Jurkat, Clone E6-1 (cell line): ENCODE measurements around the gene MPST.

Experiments used
- DNase-seq: peaks from one replicate; pipeline ENCODE4 v3.0.0-alpha.2; 2011; ENCODE audit warnings: low read depth, low spot score
- H3K4me3 ChIP-seq: 2 replicates; pipeline ENCODE4 v1.5.1; 2011; ENCODE audit warnings: mild to moderate bottlenecking, low read length, control low read depth, moderate library complexity

MPST gene

GRCh38 chr22:37020192-37020479 lies 594 bp downstream of the MPST start:
- H3K4me3 ChIP-seq: peak overlapping the region; percentile 91
- peak; percentile 20 for DNase-seq

DNA sequence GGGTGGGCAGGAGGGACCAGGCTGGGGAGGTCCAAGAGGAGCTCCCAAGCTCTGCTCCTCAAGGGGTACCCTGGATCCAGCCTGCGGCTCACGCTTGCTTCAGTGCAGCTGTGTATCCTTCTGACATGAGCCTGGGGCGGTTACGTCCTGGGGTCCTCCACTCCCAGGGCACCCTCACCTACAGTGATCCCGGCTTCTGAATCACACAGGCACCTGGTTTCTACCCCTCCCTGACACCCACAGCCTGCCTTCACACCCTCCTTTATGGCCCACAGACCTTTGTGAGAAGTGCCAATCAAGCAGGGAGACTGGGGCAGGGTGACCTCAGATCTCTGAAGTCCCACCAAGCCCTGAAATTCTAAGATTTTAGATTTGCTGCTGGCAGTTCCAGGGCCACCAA lies 1.5 kb downstream of the MPST start:
- no peak for DNase-seq
- no peak overlapping the region for H3K4me3 ChIP-seq

GRCh38 chr22:37021710-37022482 lies 2.4 kb downstream of the MPST start:
- H3K4me3 ChIP-seq: no peak overlapping the region
- peak; percentile 49 for DNase-seq

- no peak for DNase-seq
- no peak overlapping the region for H3K4me3 ChIP-seq
Measured at GRCh38 chr22:37022483-37023337, 3.2 kb downstream of the MPST start.

- no peak overlapping the region for H3K4me3 ChIP-seq
- DNase-seq: no peak
Measured at GRCh38 chr22:37023743-37024338, 4.3 kb downstream of the MPST start.

- H3K4me3 ChIP-seq: no peak overlapping the region
Measured at GRCh38 chr22:37024339-37025157, 5.0 kb downstream of the MPST start.

GRCh38 chr22:37025500-37026070 lies 6.0 kb downstream of the MPST start:
- H3K4me3 ChIP-seq: no peak overlapping the region
- no peak for DNase-seq

More at GRCh38 chr22:37024339-37025157, 5.0 kb downstream of the MPST start:
- DNase-seq: no peak

GRCh38 chr22:37026325-37026724 lies 6.8 kb downstream of the MPST start:
- H3K4me3 ChIP-seq: no peak overlapping the region
- DNase-seq: no peak

GRCh38 chr22:37027556-37027955 lies 8.0 kb downstream of the MPST start:
- no peak for DNase-seq
- H3K4me3 ChIP-seq: no peak overlapping the region

DNA sequence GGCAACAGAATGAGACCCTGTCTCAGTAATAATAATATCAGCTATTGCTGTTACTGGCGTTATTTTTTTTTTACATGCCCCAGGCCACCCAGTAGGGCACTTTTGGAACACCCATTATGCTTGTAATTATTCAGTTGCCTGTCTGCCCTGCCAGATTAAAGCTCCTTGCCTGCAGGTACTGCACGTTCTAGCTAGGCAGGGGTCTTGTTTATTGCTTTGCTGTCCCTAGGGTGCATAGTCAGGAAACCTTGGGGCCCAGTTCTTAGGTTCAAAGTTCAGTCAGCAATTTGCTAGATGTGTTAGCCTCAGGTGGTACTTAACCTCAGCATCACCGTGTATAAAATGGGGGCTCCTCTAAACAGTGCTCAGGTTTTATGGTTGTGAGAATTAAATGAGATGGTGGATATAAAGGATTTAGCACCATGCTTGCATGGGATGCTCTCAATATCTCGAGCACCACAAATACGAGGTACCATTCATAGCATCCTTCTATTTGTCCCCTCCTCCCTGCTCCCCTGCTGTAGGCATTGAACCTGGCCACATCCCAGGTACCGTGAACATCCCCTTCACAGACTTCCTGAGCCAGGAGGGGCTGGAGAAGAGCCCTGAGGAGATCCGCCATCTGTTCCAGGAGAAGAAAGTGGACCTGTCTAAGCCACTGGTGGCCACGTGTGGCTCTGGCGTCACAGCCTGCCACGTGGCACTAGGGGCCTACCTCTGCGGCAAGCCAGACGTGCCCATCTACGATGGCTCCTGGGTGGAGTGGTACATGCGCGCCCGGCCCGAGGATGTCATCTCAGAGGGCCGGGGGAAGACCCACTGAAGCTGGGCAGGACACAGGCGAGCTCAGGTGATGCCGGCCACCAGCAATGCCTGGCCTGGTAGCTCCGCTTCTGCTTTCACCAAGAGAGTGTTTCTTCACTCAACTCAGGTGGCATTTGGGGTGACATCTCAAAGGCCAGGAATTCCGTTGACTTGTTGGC lies 9.4 kb downstream of the MPST start:
- DNase-seq: no peak
- H3K4me3 ChIP-seq: no peak overlapping the region

- no peak overlapping the region for H3K4me3 ChIP-seq
- no peak for DNase-seq
Measured at GRCh38 chr22:37030560-37031281, 11.2 kb downstream of the MPST start.

DNA sequence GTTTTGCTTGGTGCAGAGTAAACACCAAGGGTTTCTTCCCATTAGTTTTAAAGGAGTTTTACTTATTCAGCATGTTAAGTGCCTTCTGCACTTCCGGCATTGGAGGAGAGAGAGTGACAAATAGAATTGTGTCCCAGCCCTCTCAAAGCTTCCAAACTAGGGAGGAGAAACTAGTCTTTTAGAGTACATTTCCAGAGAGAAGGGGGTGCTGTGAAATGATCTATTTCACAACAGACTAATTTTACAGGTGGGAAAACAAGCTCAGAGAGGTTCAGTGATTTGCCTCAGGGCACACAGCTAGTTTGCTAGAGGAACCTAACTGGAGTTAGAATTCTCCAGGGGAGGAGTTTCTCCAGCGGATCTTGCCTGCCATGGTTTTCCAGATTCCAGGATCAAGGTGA lies 12.6 kb downstream of the MPST start:
- no peak overlapping the region for H3K4me3 ChIP-seq
- DNase-seq: no peak

DNA sequence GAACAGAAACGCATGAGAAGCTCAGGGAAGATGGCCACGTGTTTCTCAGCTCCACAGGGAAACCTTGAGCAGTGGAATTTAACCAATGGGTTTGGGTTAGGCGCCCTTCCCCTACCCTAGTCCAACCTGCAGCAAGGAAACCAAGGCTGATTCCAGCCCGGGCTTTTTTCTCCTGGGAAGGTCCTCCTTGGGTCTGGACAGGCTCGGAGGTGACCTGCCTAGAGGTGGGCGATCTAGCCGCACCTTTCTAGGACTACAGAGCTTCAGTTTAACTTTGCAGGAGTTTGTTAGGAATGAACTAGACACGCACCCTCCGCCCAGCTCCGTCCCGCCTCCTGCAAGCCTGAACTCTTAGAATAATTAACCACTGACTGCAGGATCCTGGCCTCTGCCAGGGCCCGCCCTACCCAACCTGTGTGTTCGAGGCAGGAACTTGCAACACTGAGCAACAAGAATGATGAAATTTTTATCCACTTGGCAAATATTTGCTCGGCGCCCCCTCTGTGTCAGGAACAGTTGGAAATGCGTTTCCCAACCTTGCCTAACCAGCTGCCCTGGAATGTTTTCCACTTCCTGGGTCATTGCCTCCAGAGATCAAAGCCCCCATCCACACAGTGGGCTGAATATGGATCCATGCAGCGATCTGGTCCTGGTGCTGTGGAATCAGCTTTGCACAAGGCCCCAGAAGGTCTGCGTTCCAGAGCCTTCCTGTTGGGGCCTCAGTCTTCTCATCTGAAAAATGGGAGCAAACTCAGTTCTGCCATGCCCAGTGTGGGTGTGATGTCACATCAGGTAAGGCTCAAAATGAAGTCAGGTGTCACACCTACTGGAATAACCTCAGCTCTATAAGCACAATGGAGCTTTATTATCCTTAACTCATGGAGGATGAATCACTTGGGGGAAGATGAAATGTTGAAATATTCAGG lies 13.3 kb downstream of the MPST start:
- no peak for DNase-seq
- H3K4me3 ChIP-seq: no peak overlapping the region

DNA sequence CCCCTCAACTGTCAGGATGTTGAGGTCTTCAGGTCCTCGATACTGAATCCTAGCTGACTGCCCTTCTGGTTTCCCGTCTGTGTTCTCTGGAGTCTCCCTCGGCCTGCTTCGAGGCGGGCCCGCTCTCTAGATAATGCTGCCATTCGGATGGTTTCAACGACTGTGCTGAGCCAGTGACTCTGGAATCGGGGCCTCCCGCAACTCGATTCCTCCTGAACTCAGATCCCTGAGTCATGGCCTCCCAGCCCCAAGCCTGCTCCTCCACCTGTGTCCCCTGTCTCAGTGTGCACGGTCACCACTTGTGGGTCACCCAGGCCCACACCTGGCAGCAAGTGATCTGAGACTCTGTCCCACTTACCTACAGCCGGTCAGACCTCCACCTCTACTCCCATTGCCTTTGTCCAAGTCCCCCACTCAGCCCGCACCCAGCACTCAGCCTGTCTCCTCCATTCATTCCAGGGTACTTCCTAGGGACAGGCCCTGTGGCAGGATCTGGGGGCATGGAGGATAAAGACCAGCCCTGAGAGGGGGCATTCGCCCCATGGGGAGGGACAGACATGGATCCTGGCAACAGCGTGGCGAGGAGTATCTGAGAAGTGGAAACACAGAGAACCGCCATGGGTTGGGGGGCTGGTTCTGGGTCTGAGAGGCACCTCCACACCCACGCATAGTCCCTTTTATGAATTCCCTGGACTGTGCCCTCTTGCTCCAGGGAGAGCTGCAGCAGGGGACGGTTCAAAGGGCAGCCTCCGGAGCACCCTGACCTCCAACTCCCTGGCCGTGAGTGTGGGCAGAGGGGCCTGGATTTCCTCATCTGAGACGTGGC lies 14.3 kb downstream of the MPST start:
- no peak overlapping the region for H3K4me3 ChIP-seq

GRCh38 chr22:37036655-37037377 lies 17.3 kb downstream of the MPST start:
- H3K4me3 ChIP-seq: no peak overlapping the region
- DNase-seq: no peak

More for the DNA sequence above, 14.3 kb downstream of the MPST start:
- DNase-seq: no peak
